ENCODE results near the gene USH2A.

- TF ChIP-seq, protein P1, sequence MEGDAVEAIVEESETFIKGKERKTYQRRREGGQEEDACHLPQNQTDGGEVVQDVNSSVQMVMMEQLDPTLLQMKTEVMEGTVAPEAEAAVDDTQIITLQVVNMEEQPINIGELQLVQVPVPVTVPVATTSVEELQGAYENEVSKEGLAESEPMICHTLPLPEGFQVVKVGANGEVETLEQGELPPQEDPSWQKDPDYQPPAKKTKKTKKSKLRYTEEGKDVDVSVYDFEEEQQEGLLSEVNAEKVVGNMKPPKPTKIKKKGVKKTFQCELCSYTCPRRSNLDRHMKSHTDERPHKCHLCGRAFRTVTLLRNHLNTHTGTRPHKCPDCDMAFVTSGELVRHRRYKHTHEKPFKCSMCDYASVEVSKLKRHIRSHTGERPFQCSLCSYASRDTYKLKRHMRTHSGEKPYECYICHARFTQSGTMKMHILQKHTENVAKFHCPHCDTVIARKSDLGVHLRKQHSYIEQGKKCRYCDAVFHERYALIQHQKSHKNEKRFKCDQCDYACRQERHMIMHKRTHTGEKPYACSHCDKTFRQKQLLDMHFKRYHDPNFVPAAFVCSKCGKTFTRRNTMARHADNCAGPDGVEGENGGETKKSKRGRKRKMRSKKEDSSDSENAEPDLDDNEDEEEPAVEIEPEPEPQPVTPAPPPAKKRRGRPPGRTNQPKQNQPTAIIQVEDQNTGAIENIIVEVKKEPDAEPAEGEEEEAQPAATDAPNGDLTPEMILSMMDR (conservative IDR thresholded peaks at IDR 0.05; ENCODE audit: low read depth, low read length): no peak
- no peak for TF ChIP-seq EZH2 (IDR thresholded peaks at IDR 0.05; ENCODE audit: borderline replicate concordance, low read depth, low read length, poor library complexity, severe bottlenecking)
These were observed 545.7 kb downstream of the USH2A start for GRCh38 chr1:215877452-215877951.

Data from A673 (cell line).